ES-I3 (cell line): Measurements from ENCODE around the gene RABGGTA.
"Not testable (repeated sequence)": the region's sequence is repeated elsewhere in the genome, so short reads cannot be mapped to it uniquely, and the experiment has no call there.

ENCODE experiments used
- H3K36me3 ChIP-seq: 2 replicates; pipeline ENCODE4 v1.6.1; 2013; ENCODE audit warnings: mild to moderate bottlenecking, low read length, control low read depth, moderate library complexity; ENCODE audit not compliant: insufficient read depth
- H3K4me1 ChIP-seq: 2 replicates; pipeline ENCODE4 v1.6.1; 2013; ENCODE audit warnings: mild to moderate bottlenecking, control low read depth, low read length; ENCODE audit not compliant: insufficient read depth
- H3K9ac ChIP-seq: 2 replicates; pipeline ENCODE4 v1.6.1; 2013; ENCODE audit warnings: low read depth, mild to moderate bottlenecking, low read length, moderate library complexity
- H3K9me3 ChIP-seq: 2 replicates; pipeline ENCODE4 v1.6.1; 2013; ENCODE audit warnings: mild to moderate bottlenecking, low read length, moderate library complexity; ENCODE audit not compliant: control insufficient read depth, insufficient read depth

RABGGTA gene

DNA sequence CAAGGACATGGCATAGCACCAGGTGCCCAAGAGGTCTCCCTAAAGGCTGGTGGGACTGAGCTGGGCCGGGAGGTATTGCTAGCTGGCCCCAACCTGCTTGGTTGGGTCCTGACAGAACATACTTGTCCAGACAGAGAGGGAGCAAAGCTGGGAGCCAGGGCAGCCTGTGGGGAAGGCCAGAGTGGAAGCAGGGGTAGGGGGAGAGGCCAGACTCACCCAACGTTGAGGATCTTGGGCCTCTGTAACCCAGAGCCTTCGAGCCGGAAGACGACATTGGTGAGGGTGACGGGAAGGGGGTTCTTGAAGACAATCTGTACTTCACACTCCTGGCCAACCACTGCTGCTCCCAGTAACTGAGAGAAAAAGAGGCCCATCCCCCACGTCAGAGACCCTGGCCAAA, 17.5 kb downstream of the RABGGTA start:
- Histone ChIP-seq H3K4me1 (no peaks in the 10 kb centered on the region; the same call in 1 of the 2 replicates), H3K36me3 (no peaks in the 10 kb centered on the region), H3K9ac (no peak overlapping the region), H3K9me3 (no peaks in the 10 kb centered on the region)

DNA sequence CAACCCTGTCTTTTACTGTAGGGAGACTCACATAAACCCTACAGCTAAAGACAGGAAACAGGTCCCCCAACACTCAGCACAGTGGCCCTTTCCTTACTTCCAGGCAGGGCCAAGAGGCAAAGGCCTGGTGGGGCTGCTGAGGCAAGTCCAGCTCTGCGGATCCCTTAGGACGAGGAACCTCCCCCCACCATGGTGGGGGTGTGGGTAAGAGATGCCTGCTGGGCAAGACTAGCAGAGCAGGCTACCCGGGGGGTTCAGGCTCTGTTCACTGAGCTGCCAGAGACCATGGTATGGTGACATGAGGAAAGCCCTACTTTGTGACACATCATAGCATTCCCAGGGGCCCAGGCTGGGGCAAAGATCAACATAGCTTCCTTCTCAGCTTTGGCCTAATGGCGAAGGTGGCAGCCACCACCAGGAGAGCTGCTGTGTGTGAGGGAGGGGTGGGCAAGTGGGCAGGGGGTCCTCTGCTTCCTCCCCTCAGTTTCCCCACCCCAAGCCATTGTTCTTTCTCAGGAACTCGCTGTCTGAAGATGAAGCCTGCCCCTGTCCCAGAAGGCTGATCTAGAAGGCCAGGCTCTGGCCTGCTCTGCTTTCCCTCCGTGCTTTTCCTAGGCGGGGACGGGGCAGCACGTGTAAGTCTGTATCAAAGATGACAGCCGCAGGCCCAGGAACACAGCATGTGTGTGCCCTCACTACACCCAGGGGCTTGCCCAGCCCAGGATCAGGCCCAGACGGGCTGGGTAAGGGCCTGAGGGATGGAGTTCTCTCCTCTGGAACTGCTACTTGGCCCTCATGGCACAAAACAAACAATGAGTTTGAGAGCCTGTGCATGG, 18.9 kb downstream of the RABGGTA start:
- Histone ChIP-seq H3K36me3 (no peaks in the 10 kb centered on the region), H3K9me3 (no peaks in the 10 kb centered on the region), H3K4me1 (no peaks in the 10 kb centered on the region; the same call in 1 of the 2 replicates), H3K9ac (no peak overlapping the region)

DNA sequence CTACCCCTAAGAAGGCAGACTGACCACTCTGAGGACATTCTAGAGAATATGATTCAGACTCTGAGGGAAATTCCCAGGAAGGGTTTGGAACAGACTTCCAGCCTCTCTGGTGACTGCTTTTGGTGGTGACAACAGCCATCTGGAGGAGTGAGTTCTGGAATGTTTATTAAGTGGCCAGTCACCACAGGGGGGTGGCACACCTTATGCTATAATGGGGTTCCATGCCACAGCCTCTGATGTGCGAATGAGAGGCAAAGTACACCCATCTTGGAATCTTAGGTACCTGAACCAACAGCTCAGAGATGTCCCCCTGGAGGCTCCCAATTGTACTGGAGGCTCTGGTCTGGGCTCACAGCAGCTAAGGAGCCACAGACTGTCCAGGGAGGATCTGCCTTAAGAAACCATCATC, 19.5 kb downstream of the RABGGTA start:
- Histone ChIP-seq H3K9ac (no peak overlapping the region), H3K9me3 (no peaks in the 10 kb centered on the region), H3K36me3 (no peaks in the 10 kb centered on the region), H3K4me1 (no peaks in the 10 kb centered on the region; the same call in 1 of the 2 replicates)

DNA sequence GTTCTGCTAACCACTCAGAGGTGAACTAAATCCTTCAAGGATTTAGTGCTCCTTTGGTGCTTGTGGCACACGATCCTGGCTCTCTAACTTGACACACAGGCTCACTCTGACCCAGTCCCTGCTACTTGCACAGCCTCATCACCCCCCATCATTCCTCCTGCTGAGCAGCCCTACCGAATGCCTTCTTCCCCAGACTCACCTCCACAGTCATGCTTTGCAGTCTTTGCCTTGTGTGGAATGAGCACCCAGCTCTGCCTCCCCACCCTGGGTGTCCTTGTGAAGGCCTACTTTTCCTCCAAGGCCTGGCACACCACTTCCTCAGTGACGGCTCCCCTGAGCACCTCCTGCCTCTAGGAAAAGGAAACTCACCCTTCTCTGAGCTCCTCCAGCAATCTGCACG, 21.0 kb downstream of the RABGGTA start:
- Histone ChIP-seq H3K9ac (no peak overlapping the region), H3K36me3 (no peaks in the 10 kb centered on the region), H3K4me1 (no peaks in the 10 kb centered on the region; the same call in 1 of the 2 replicates), H3K9me3 (no peaks in the 10 kb centered on the region)

DNA sequence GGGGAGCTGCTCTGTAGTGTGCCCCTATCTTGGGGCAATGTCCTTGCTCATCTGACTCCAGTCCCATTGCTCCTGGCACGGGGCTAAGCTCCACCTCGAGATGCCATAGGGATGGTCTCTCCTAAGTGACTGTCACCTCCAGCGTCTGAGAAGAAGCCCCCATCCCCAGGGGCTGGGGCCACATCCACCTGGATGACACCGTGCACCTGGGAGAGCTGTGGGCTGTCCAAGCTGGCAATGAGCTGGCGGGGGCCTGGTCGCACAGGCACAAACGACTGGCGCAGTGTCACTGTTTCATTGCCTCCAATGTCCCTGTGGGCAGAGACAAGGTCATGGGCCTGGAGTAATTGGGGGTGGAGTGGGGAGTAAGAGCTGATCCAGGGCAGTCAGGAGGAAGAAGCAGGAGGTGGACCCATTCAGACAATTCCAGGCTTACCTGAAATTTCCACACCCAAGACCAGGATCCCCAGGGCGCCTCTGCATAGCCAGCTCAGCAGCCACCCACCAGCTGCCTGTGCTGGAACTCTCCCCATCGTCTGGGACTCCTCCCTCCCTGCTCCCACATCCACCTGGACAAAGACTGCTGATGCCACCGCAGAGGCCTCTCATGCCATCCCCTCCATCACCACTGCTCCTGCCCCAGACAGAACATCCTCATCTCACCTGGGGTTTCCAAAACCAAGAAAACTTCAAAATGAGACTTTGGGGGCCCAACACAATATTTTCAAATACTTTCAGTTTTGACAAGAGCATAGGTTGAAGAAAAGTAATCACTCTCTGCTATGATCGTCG, 22.0 kb downstream of the RABGGTA start:
- H3K4me1 ChIP-seq: no peaks in the 10 kb centered on the region; the same call in 1 of the 2 replicates
- H3K36me3 ChIP-seq: no peaks in the 10 kb centered on the region
- no peak overlapping the region for H3K9ac ChIP-seq
- no peaks in the 10 kb centered on the region for H3K9me3 ChIP-seq

DNA sequence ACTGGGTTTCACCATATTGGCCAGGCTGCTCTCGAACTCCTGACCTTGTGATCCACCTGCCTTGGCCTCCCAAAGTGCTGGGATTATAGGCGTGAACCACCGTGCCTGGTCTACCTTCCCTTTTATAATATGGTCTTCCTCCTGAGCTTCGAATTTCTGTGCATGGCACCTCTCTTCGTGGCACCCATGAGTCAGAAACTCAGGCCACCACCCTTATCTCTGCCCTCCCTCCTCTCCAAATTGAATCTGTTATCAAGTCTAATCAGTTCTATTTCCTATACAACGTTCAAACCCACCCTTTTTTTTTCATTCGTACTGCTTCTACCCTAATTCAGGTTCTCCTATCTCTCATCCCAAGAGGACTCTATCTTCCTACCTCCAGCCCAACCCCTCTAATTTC, 24.0 kb downstream of the RABGGTA start:
- H3K9ac ChIP-seq: no peak overlapping the region
- H3K9me3 ChIP-seq: no peaks in the 10 kb centered on the region
- H3K4me1 ChIP-seq: peaks cover 6% of the 10 kb centered on the region; the same call in 1 of the 2 replicates
- H3K36me3 ChIP-seq: no peaks in the 10 kb centered on the region

DNA sequence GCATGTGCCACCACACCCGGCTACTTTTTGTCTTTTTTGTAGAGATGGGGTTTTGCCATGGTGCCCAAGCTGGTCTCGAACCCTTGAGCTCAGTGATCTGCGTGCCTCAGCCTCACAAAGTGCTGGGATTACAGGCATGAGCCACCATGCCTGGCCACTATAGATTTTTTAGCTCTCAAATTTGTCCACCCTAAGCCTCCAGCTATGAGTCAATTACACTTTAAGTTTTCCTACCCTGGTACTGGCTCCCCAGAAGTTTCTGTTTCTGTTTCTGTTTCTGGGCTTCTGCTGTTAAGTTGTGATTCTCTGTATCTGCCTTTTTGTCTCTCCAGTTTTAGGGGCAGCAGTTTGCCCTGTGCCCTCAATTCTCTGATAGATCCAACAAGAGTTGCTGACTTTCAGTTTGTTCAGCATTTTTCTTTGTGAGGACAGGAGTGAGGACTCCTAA, 24.6 kb downstream of the RABGGTA start:
- Histone ChIP-seq H3K4me1 (peaks cover 6% of the 10 kb centered on the region; the same call in 1 of the 2 replicates), H3K36me3 (no peaks in the 10 kb centered on the region), H3K9ac (no peak overlapping the region)

DNA sequence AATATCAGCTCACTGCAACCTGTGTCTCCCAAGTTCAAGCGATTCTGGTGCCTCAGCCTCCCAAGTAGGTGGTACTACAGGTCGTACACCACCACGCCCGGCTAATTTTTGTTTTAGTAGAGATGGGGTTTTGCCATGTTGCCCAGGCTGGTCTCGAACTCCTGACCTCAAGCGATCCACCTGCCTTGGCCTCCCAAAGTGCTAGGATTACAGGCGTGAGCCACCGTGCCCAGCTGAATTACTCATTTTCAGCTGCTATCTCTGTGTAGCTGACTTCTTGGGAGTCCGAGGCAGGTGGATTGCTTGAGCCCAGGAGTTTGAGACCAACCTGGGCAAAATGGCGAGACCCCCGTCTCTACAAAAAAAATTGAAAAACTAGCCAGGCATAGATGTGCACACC, 26.0 kb downstream of the RABGGTA start:
- H3K9me3 ChIP-seq, H3K36me3 ChIP-seq, H3K4me1 ChIP-seq, H3K9ac ChIP-seq: not testable (repeated sequence)

More for the DNA sequence above, 24.6 kb downstream of the RABGGTA start:
- H3K9me3 ChIP-seq: no peaks in the 10 kb centered on the region

DNA sequence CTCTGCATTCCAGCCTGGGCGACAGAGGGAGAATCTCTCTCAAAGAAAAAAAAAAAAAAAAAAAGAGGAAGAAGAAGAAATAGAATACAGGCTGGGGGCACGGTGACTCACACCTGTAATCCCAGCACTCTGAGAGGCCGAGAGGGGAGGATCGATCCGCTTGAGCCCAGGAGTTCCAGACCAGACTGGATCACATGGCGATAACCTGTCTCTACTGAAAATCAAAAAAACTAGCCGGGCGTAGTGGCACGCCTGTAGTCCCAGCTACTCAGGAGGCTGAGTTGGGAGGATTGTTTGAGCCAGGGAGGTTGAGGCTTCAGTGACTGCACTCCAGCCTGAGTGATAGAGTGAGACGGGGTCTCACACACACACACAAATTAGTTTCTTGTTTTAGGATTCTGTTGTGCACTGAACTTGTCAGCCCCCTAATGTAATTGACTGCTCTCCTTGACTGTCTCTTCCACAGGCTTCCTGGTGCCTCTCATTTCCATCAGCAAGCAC, 28.0 kb downstream of the RABGGTA start:
- H3K9ac ChIP-seq: peak overlapping the region; percentile 70
- peaks cover 6% of the 10 kb centered on the region; the same call in 1 of the 2 replicates for H3K4me1 ChIP-seq
- H3K36me3 ChIP-seq: peaks cover 12% of the 10 kb centered on the region
- no peaks in the 10 kb centered on the region for H3K9me3 ChIP-seq

DNA sequence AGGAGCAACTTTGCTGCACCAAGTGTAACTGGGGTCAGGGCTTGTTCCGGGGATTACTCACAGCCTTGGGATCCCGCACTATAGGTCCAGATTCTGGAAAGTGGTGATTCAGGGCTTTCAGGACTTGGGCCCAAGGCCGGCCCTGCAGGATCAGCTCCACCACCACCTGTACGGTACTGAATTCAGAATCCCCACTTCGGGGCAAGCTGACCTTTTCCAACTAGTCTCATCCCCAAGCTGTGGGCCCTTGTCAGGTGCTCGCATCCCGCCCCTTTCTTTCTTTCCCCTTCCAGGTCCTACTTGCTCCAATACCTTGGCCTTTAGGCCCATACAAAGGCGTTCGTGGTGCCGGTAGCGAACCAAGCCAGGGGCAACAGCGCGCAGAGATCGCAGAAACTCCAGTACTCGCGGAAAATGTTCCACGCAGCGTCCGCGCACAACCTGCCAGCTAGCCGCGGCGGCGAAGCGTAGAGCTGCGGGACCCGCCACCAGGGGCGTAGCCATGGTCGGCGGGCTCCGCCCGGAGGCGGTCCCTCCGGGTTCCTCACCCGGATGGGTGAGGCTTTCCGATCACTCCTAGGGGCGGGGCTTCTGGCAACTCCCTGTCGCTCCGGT, 29.5 kb downstream of the RABGGTA start:
- H3K9ac ChIP-seq: peak overlapping the region; percentile 70
- H3K36me3 ChIP-seq: peaks cover 17% of the 10 kb centered on the region
- peaks cover 6% of the 10 kb centered on the region; the same call in 1 of the 2 replicates for H3K4me1 ChIP-seq
- H3K9me3 ChIP-seq: no peaks in the 10 kb centered on the region

DNA sequence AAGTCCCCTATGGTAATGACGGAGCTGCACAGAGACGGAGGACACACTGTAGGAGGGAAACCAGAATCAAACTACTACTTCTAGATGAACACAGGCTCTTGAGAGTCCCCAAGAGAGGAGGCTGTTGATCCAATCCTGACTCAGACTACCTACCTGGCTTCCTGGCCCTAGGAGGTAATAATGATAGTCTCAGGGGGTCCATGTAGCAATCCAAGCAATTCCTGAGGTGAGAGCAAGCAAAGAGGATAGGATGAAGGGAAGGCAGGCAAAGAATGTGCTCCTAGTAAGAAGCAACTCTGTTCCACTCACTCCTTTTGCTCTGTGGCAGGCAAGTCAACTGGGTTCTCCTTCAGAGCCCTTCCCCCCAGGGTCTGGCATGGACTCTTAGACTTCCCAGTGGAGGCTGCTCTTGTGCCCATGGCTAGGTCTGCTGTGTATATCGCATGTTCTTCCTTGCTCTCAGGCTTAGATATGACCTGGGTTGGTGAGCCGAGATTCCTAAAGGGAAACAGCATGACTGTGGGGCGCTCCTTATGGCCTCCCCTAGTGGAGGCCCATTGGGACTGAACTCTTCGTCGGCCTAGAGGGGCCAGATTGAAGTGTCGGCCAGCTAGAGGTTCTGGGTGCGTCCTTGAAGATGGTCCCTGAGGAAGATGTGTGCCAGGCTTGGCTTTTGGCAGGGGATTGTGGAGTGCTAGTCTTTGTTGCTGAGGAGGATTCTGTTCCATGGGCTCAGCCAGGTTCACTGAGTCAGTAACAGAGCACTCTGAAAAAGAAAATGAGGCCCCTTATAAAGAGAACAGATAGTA, 31.1 kb downstream of the RABGGTA start:
- Histone ChIP-seq H3K9ac (no peak overlapping the region), H3K4me1 (peaks cover 6% of the 10 kb centered on the region; the same call in 1 of the 2 replicates), H3K9me3 (no peaks in the 10 kb centered on the region), H3K36me3 (peaks cover 32% of the 10 kb centered on the region)

DNA sequence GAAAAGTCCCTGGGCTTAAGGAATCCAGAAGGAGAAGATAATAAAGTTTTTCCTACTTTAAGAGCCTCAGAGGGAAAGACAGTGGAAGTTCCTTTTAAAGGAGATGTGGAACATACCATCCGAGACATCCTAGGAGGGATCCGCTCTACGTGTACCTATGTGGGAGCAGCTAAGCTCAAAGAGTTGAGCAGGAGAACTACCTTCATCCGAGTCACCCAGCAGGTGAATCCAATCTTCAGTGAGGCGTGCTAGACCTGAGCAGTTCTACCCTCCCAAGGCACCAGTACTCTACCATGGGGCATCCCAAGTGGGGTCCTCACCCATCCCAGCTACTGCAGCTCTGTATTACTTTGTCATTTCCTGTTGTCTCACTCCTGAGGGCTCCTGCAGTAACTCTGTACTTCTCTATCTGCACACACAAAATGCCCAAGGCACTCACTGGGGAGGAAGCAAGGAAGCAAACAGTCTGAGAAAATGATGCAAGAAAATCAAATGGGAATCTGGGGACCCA, 32.8 kb downstream of the RABGGTA start:
- no peak overlapping the region for H3K9ac ChIP-seq
- H3K9me3 ChIP-seq: no peaks in the 10 kb centered on the region
- peaks cover 34% of the 10 kb centered on the region for H3K36me3 ChIP-seq
- peaks cover 3% of the 10 kb centered on the region; the same call in 1 of the 2 replicates for H3K4me1 ChIP-seq

DNA sequence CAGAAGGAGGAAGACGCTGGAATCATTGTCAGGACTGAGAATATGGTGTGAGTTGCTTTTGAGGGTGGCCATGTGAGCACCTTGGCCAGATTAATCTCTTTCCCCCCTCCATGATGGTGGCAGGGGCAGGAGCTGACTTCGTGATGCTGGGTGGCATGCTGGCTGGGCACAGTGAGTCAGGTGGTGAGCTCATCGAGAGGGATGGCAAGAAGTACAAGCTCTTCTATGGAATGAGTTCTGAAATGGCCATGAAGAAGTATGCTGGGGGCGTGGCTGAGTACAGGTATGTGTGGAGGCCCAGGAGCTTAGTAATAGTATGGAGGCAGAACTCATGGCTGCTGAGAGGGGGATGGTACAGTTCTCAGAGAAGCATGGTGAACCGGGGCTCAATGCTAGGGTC, 33.3 kb downstream of the RABGGTA start:
- Histone ChIP-seq H3K36me3 (peaks cover 34% of the 10 kb centered on the region), H3K9ac (no peak overlapping the region), H3K9me3 (no peaks in the 10 kb centered on the region), H3K4me1 (no peaks in the 10 kb centered on the region)
